Transverse colon (tissue), 4 donors: ENCODE measurements around the gene WASL.

Experiments used
- CTCF ChIP-seq, 5 experiments: fragments of 200-600 bp in 3 of 5; fragments of 450-650 bp in 2 of 5; sonication (generic) in 3 of 5; IDR thresholded peaks; 1 replicate in 2 of 5; 2 replicates in 3 of 5; pipeline ENCODE4 v1.5.1; 2016 to 2017; ENCODE audit warnings: antibody characterized with exemption in 5 of 5, inconsistent platforms in 3 of 5, mild to moderate bottlenecking in 2 of 5, moderate library complexity in 1 of 5
- POLR2A ChIP-seq: fragments of 450-650 bp; IDR thresholded peaks from one replicate; pipeline ENCODE4 v1.6.1; 2016; ENCODE audit warnings: antibody characterized with exemption, mild to moderate bottlenecking, moderate library complexity
- POLR2AphosphoS5 ChIP-seq, 3 donors: sonication (generic); formaldehyde crosslinking; IDR thresholded peaks; one replicate each; pipeline ENCODE4 v1.6.1; 2016; ENCODE audit warnings: antibody characterized with exemption in 3 of 3

GRCh38 chr7:123773481-123773880, 24.7 kb upstream of the WASL start:
- no peak for TF ChIP-seq CTCF (IDR thresholded peaks at IDR 0.05)
- no peak for TF ChIP-seq POLR2A
- TF ChIP-seq POLR2AphosphoS5 (IDR thresholded peaks at IDR 0.05): no peak
